HG03139 (cell line): ENCODE data around the gene MRPS23.

Source experiments
- ATAC-seq: cut with Tn5 transposase; IDR thresholded peaks from one replicate; pipeline ENCODE4 v1.9.1; 2021; ENCODE audit not compliant: unreplicated experiment

Gene MRPS23

GRCh38 chr17:57838857-57839570, 10.8 kb downstream of the MRPS23 start:
- no peak for ATAC-seq

GRCh38 chr17:57838453-57838852, 11.4 kb downstream of the MRPS23 start:
- ATAC-seq, result no peak

GRCh38 chr17:57835333-57835900, 14.4 kb downstream of the MRPS23 start:
- ATAC-seq, result no peak

GRCh38 chr17:57834146-57834741, 15.6 kb downstream of the MRPS23 start:
- ATAC-seq, result no peak

GRCh38 chr17:57833179-57833939, 16.5 kb downstream of the MRPS23 start:
- no peak for ATAC-seq

- ATAC-seq, result no peak
Measured at GRCh38 chr17:57832314-57833178, 17.3 kb downstream of the MRPS23 start.

GRCh38 chr17:57830880-57831279, 19.0 kb downstream of the MRPS23 start:
- no peak for ATAC-seq

- no peak for ATAC-seq
Measured at GRCh38 chr17:57823469-57824401, 26.1 kb downstream of the MRPS23 start.

- ATAC-seq, result no peak
Measured at GRCh38 chr17:57819867-57820266, 30.0 kb downstream of the MRPS23 start.

- ATAC-seq, result no peak
Measured at GRCh38 chr17:57819285-57819684, 30.6 kb downstream of the MRPS23 start.

- no peak for ATAC-seq
Measured at GRCh38 chr17:57818066-57818465, 31.8 kb downstream of the MRPS23 start.

- no peak for ATAC-seq
Measured at GRCh38 chr17:57817299-57817698, 32.5 kb downstream of the MRPS23 start.

- no peak for ATAC-seq
Measured at GRCh38 chr17:57814421-57814820, 35.4 kb downstream of the MRPS23 start.

- no peak for ATAC-seq
Measured at GRCh38 chr17:57811638-57812280, 38.1 kb downstream of the MRPS23 start.

GRCh38 chr17:57810721-57811637, 38.9 kb downstream of the MRPS23 start:
- ATAC-seq, result no peak

GRCh38 chr17:57809879-57810278, 40.0 kb downstream of the MRPS23 start:
- ATAC-seq, result no peak

GRCh38 chr17:57808882-57809281, 41.0 kb downstream of the MRPS23 start:
- ATAC-seq, result no peak

GRCh38 chr17:57806167-57806830, 43.5 kb downstream of the MRPS23 start:
- no peak for ATAC-seq
